Left ventricle myocardium inferior (tissue), 1 donor: ENCODE data around the gene RAB10. TPM values are rescaled to one million over a fixed set of nuclear protein-coding genes. Genes with fewer than 3 reads are reported as not detected.

Source experiments
- DNase-seq: peaks from one replicate; pipeline ENCODE4 v3.0.0-alpha.2; 2020
- H3K27ac ChIP-seq: fragments of 200-600 bp; replicated peaks from 2 replicates; pipeline ENCODE4 v1.8.0; 2021
- H3K27me3 ChIP-seq: fragments of 200-600 bp; 2 replicates; pipeline ENCODE4 v1.8.0; 2021; ENCODE audit warnings: low read depth
- H3K36me3 ChIP-seq: fragments of 200-600 bp; 2 replicates; pipeline ENCODE4 v1.8.0; 2021
- H3K4me1 ChIP-seq: fragments of 200-600 bp; 2 replicates; pipeline ENCODE4 v1.8.0; 2021
- H3K4me3 ChIP-seq: fragments of 200-600 bp; 2 replicates; pipeline ENCODE4 v1.8.0; 2021; ENCODE audit warnings: mild to moderate bottlenecking, moderate library complexity
- H3K9me3 ChIP-seq: fragments of 200-600 bp; replicated peaks from 2 replicates; pipeline ENCODE4 v1.8.0; 2021
- intact Hi-C: fragments of 100-400 bp; cut with micrococcal nuclease; formaldehyde crosslinking; loops from one replicate; pipeline ENCODE4 v1.11.0; 2022
- total RNA-seq: library from RNA; stranded (reverse); fragmentation: NEBNext Ultra II Directional; extraction: Animal tissue kit (Norgen Biotek cat#: 25700); gene quantifications from one replicate; pipeline ENCODE4 v1.2.1, GENCODE V29; 2021
- TF ChIP-seq, protein P1 (sequence below): fragments of 200-600 bp; IDR thresholded peaks from 2 replicates; pipeline ENCODE4 v1.8.0; 2021; ENCODE audit warnings: antibody characterized with exemption, mild to moderate bottlenecking, borderline replicate concordance
- donor health status: DM: no; HTN: yes; CAD: no; lungs with severe emphysema.

RAB10 gene
- total RNA-seq, 1 donor from 2014 or later = 86.1 TPM

DNA sequence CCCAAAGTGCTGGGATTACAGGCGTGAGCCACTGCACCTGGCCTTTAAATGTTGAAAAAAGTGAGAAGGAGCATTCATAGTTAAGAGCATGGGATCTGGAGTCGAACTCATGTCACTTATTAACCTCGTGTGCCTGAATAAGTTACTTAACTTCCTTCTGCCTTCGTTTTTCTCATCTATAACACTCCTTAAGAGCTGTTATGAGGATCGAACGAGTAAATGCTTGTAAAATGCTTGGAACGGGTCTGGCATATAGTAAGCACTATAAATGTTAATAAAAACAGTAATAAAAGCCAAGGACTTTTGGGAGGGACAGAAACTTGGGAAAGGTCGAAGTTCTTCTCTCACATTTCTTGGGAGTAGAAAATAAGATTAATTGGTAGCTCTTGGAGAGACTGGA lies 40.8 kb downstream of the RAB10 start:
- Histone ChIP-seq H3K4me3 (no peak overlapping the region), H3K27ac (no peak overlapping the region), H3K27me3 (no peaks in the 10 kb centered on the region), H3K4me1 (peaks cover 53% of the 10 kb centered on the region), H3K36me3 (no peaks in the 10 kb centered on the region), H3K9me3 (no peaks in the 10 kb centered on the region)
- TF ChIP-seq, protein P1, sequence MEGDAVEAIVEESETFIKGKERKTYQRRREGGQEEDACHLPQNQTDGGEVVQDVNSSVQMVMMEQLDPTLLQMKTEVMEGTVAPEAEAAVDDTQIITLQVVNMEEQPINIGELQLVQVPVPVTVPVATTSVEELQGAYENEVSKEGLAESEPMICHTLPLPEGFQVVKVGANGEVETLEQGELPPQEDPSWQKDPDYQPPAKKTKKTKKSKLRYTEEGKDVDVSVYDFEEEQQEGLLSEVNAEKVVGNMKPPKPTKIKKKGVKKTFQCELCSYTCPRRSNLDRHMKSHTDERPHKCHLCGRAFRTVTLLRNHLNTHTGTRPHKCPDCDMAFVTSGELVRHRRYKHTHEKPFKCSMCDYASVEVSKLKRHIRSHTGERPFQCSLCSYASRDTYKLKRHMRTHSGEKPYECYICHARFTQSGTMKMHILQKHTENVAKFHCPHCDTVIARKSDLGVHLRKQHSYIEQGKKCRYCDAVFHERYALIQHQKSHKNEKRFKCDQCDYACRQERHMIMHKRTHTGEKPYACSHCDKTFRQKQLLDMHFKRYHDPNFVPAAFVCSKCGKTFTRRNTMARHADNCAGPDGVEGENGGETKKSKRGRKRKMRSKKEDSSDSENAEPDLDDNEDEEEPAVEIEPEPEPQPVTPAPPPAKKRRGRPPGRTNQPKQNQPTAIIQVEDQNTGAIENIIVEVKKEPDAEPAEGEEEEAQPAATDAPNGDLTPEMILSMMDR = no peak
- intact Hi-C loops = no loop called here
- DNase-seq = no peak

DNA sequence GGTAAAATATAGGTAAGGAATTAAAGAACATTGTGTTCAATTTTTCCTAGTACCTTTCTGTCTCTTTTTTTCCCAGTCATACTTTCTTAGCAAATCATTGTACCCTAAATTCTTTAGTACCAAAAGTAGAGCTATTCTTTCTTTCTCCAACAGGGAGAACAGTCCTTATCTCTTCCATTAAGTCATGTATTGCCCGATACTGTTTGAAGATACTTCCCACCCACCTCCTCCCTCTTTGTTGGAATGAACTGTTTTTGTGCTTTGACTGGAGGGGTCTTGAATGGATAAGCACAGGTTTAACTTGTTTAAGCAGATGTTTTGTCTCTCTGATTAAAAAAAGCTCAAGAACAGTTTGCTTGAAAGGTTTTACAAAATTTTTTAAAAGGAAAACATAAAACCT lies 41.3 kb downstream of the RAB10 start:
- no peak for DNase-seq

GRCh38 chr2:26076001-26076587 lies 42.2 kb downstream of the RAB10 start:
- intact Hi-C loops = no loop called here

More for the DNA sequence above, 41.3 kb downstream of the RAB10 start:
- Histone ChIP-seq H3K27me3 (no peaks in the 10 kb centered on the region), H3K36me3 (no peaks in the 10 kb centered on the region), H3K4me3 (no peak overlapping the region), H3K4me1 (peaks cover 49% of the 10 kb centered on the region), H3K9me3 (no peaks in the 10 kb centered on the region), H3K27ac (no peak overlapping the region)
- TF ChIP-seq, protein P1 = no peak
- intact Hi-C loops = no loop called here

DNA sequence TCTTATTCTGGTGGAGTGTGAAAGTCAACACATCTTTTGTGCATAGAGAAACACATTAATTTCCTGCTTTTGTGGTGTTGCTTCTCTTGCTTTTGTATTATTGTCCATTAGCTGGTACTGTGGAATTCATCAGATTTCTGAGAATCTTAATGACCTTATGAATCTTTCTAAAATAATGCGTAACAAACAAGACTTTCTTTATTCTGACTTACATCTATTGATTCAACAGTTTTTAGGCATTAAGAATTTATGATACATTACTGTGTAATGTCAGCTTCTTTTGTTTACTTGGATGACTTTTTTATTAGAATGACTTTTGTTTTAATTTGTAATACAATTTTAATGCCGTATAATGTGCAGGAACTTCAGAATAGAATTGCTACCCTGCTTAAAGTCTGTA lies 43.4 kb downstream of the RAB10 start:
- H3K27ac ChIP-seq = no peak overlapping the region
- intact Hi-C loops = no loop called here

More at GRCh38 chr2:26076001-26076587, 42.2 kb downstream of the RAB10 start:
- TF ChIP-seq, protein P1 = no peak
- peaks cover 8% of the 10 kb centered on the region for H3K9me3 ChIP-seq
- peaks cover 49% of the 10 kb centered on the region for H3K4me1 ChIP-seq
- no peak overlapping the region for H3K4me3 ChIP-seq
- DNase-seq = no peak
- H3K27ac ChIP-seq = no peak overlapping the region
- no peaks in the 10 kb centered on the region for H3K36me3 ChIP-seq
- no peaks in the 10 kb centered on the region for H3K27me3 ChIP-seq

GRCh38 chr2:26078939-26079338 lies 45.1 kb downstream of the RAB10 start:
- TF ChIP-seq, protein P1 = no peak
- intact Hi-C loops = no loop called here
- H3K27ac ChIP-seq = no peak overlapping the region

More for the DNA sequence above, 43.4 kb downstream of the RAB10 start:
- peaks cover 40% of the 10 kb centered on the region for H3K4me1 ChIP-seq
- TF ChIP-seq, protein P1 = no peak
- H3K4me3 ChIP-seq = no peak overlapping the region
- no peak for DNase-seq
- no peaks in the 10 kb centered on the region for H3K36me3 ChIP-seq
- no peaks in the 10 kb centered on the region for H3K27me3 ChIP-seq
- peaks cover 11% of the 10 kb centered on the region for H3K9me3 ChIP-seq

More at GRCh38 chr2:26078939-26079338, 45.1 kb downstream of the RAB10 start:
- DNase-seq = no peak
- H3K27me3 ChIP-seq = no peaks in the 10 kb centered on the region
- peaks cover 20% of the 10 kb centered on the region for H3K9me3 ChIP-seq
- no peaks in the 10 kb centered on the region for H3K36me3 ChIP-seq
- H3K4me1 ChIP-seq = peaks cover 24% of the 10 kb centered on the region
- no peak overlapping the region for H3K4me3 ChIP-seq
